ENCODE data around the gene UNC5C.

UNC5C gene

GRCh38 chr4:95550115-95550987 lies 1.6 kb upstream of the UNC5C start:
- Mint-ChIP-seq H3K4me1 (no peaks in the 10 kb centered on the region), H3K4me3 (peak overlapping the region; percentile 46)
- DNase-seq (ENCODE audit: low spot score in 2 of 2), result no peak

GRCh38 chr4:95549246-95550114 lies 707 bp upstream of the UNC5C start:
- Mint-ChIP-seq H3K9me3 (peaks cover 2% of the 10 kb centered on the region), H3K27ac (no peak overlapping the region), H3K4me1 (no peaks in the 10 kb centered on the region), H3K4me3 (peak overlapping the region; percentile 46), H3K36me3 (no peaks in the 10 kb centered on the region)
- DNase-seq (ENCODE audit: low spot score in 2 of 2) (no peak), ATAC-seq (peak; percentile 71)

More at GRCh38 chr4:95550115-95550987, 1.6 kb upstream of the UNC5C start:
- Mint-ChIP-seq H3K9me3 (peaks cover 7% of the 10 kb centered on the region), H3K36me3 (no peaks in the 10 kb centered on the region), H3K27ac (no peak overlapping the region)
- no peak for ATAC-seq

GRCh38 chr4:95547715-95548471 lies 880 bp downstream of the UNC5C start:
- DNase-seq (ENCODE audit: low spot score in 2 of 2) (no peak), ATAC-seq (no peak)
- peaks cover 2% of the 10 kb centered on the region for H3K9me3 Mint-ChIP-seq
- no peak overlapping the region for H3K27ac Mint-ChIP-seq
- H3K4me3 Mint-ChIP-seq, result peak overlapping the region; percentile 46
- no peaks in the 10 kb centered on the region for H3K4me1 Mint-ChIP-seq
- H3K36me3 Mint-ChIP-seq, result no peaks in the 10 kb centered on the region

GRCh38 chr4:95546866-95547714 lies 1.7 kb downstream of the UNC5C start:
- H3K36me3 Mint-ChIP-seq, result no peaks in the 10 kb centered on the region
- H3K9me3 Mint-ChIP-seq, result peaks cover 2% of the 10 kb centered on the region
- no peak for ATAC-seq
- H3K4me1 Mint-ChIP-seq, result no peaks in the 10 kb centered on the region
- no peak for DNase-seq (ENCODE audit: low spot score in 2 of 2)
- no peak overlapping the region for H3K4me3 Mint-ChIP-seq
- H3K27ac Mint-ChIP-seq, result no peak overlapping the region

GRCh38 chr4:95546221-95546620 lies 2.6 kb downstream of the UNC5C start:
- H3K36me3 Mint-ChIP-seq, result no peaks in the 10 kb centered on the region

GRCh38 chr4:95545546-95545945 lies 3.2 kb downstream of the UNC5C start:
- Mint-ChIP-seq H3K4me3 (no peak overlapping the region), H3K27ac (no peak overlapping the region), H3K4me1 (no peaks in the 10 kb centered on the region), H3K9me3 (no peaks in the 10 kb centered on the region), H3K36me3 (no peaks in the 10 kb centered on the region)
- no peak for ATAC-seq
- no peak for DNase-seq (ENCODE audit: low spot score in 2 of 2)

More at GRCh38 chr4:95546221-95546620, 2.6 kb downstream of the UNC5C start:
- Mint-ChIP-seq H3K4me1 (no peaks in the 10 kb centered on the region), H3K4me3 (no peak overlapping the region), H3K9me3 (no peaks in the 10 kb centered on the region), H3K27ac (no peak overlapping the region)
- ATAC-seq, result no peak
- DNase-seq (ENCODE audit: low spot score in 2 of 2), result no peak

- H3K9me3 Mint-ChIP-seq, result peaks cover 2% of the 10 kb centered on the region
- ATAC-seq (no peak), DNase-seq (ENCODE audit: low spot score in 2 of 2) (no peak)
- no peaks in the 10 kb centered on the region for H3K36me3 Mint-ChIP-seq
- H3K27ac Mint-ChIP-seq, result no peak overlapping the region
- H3K4me3 Mint-ChIP-seq, result no peak overlapping the region
- no peaks in the 10 kb centered on the region for H3K4me1 Mint-ChIP-seq
Measured at GRCh38 chr4:95544113-95545103, 4.4 kb downstream of the UNC5C start.

- Mint-ChIP-seq H3K4me1 (no peaks in the 10 kb centered on the region), H3K9me3 (peaks cover 2% of the 10 kb centered on the region), H3K27ac (no peak overlapping the region), H3K4me3 (no peak overlapping the region), H3K36me3 (no peaks in the 10 kb centered on the region)
- DNase-seq (ENCODE audit: low spot score in 2 of 2) (no peak), ATAC-seq (no peak)
Measured at GRCh38 chr4:95541889-95542607, 6.7 kb downstream of the UNC5C start.

- Mint-ChIP-seq H3K4me3 (no peak overlapping the region), H3K27ac (no peak overlapping the region), H3K9me3 (peaks cover 2% of the 10 kb centered on the region), H3K36me3 (no peaks in the 10 kb centered on the region), H3K4me1 (no peaks in the 10 kb centered on the region)
- ATAC-seq (no peak), DNase-seq (ENCODE audit: low spot score in 2 of 2) (no peak)
Measured at GRCh38 chr4:95541094-95541493, 7.7 kb downstream of the UNC5C start.

- H3K4me3 Mint-ChIP-seq, result no peak overlapping the region
- no peaks in the 10 kb centered on the region for H3K4me1 Mint-ChIP-seq
- H3K36me3 Mint-ChIP-seq, result no peaks in the 10 kb centered on the region
- no peak for ATAC-seq
- peaks cover 2% of the 10 kb centered on the region for H3K9me3 Mint-ChIP-seq
- DNase-seq (ENCODE audit: low spot score in 2 of 2), result no peak
- no peak overlapping the region for H3K27ac Mint-ChIP-seq
Measured at GRCh38 chr4:95540227-95540626, 8.5 kb downstream of the UNC5C start.

- ATAC-seq, result no peak
Measured at GRCh38 chr4:95539106-95539505, 9.7 kb downstream of the UNC5C start.

GRCh38 chr4:95537863-95538488 lies 10.8 kb downstream of the UNC5C start:
- ATAC-seq, result no peak
- H3K36me3 Mint-ChIP-seq, result no peaks in the 10 kb centered on the region
- peaks cover 2% of the 10 kb centered on the region for H3K9me3 Mint-ChIP-seq
- H3K4me3 Mint-ChIP-seq, result no peak overlapping the region
- H3K4me1 Mint-ChIP-seq, result no peaks in the 10 kb centered on the region
- no peak for DNase-seq (ENCODE audit: low spot score in 2 of 2)
- H3K27ac Mint-ChIP-seq, result no peak overlapping the region

More at GRCh38 chr4:95539106-95539505, 9.7 kb downstream of the UNC5C start:
- H3K9me3 Mint-ChIP-seq, result peaks cover 2% of the 10 kb centered on the region
- no peak overlapping the region for H3K27ac Mint-ChIP-seq
- H3K4me1 Mint-ChIP-seq, result no peaks in the 10 kb centered on the region
- no peak overlapping the region for H3K4me3 Mint-ChIP-seq
- no peak for DNase-seq (ENCODE audit: low spot score in 2 of 2)
- no peaks in the 10 kb centered on the region for H3K36me3 Mint-ChIP-seq

GRCh38 chr4:95537191-95537590 lies 11.6 kb downstream of the UNC5C start:
- H3K27ac Mint-ChIP-seq, result no peak overlapping the region
- H3K4me1 Mint-ChIP-seq, result no peaks in the 10 kb centered on the region
- no peak overlapping the region for H3K4me3 Mint-ChIP-seq
- H3K9me3 Mint-ChIP-seq, result peaks cover 2% of the 10 kb centered on the region
- no peak for DNase-seq (ENCODE audit: low spot score in 2 of 2)
- H3K36me3 Mint-ChIP-seq, result no peaks in the 10 kb centered on the region
- no peak for ATAC-seq
